Heart right ventricle (tissue), 16 donors: ENCODE measurements around the gene NARF. TPM values are rescaled to one million over a fixed set of nuclear protein-coding genes. Genes with fewer than 3 reads are reported as not detected.
A peak's percentile ranks its signal among the peaks of the same experiment; 100 is the strongest.

ENCODE experiments used
- ATAC-seq, 8 donors: fragments of 200-7000 bp; cut with Tn5 transposase; one replicate each; pipeline ENCODE4 v1.9.1; 2020; ENCODE audit warnings: mild to moderate bottlenecking in 8 of 8, moderate library complexity in 8 of 8, moderate number of reproducible peaks in 1 of 8
- DNase-seq, 2 donors: peaks; one replicate each; pipeline ENCODE4 v3.0.0-alpha.2; 2020
- H3K27ac ChIP-seq, 10 donors: fragments of 200-600 bp; sonication (generic) in 2 of 10; one replicate each; pipeline versions ENCODE4 v1.5.0 to v1.8.0; 2020 to 2022; ENCODE audit warnings: mild to moderate bottlenecking in 3 of 10
- H3K27me3 ChIP-seq, 7 donors: fragments of 200-600 bp; one replicate each; pipeline ENCODE4 v1.8.0; 2021 to 2022; ENCODE audit warnings: mild to moderate bottlenecking in 2 of 7
- H3K36me3 ChIP-seq, 9 donors: fragments of 200-600 bp; sonication (generic) in 1 of 9; one replicate each; pipeline versions ENCODE4 v1.5.0 to v1.8.0; 2020 to 2022; ENCODE audit warnings: mild to moderate bottlenecking in 2 of 9
- H3K4me1 ChIP-seq, 9 donors: fragments of 200-600 bp; sonication (generic) in 1 of 9; one replicate each; pipeline versions ENCODE4 v1.5.0 to v1.8.0; 2020 to 2022; ENCODE audit warnings: mild to moderate bottlenecking in 4 of 9
- H3K4me3 ChIP-seq, 10 donors: fragments of 200-600 bp; sonication (generic) in 2 of 10; one replicate each; pipeline versions ENCODE4 v1.5.0 to v1.8.0; 2020 to 2022; ENCODE audit warnings: mild to moderate bottlenecking in 7 of 10, moderate library complexity in 2 of 10
- H3K9me3 ChIP-seq, 11 donors: fragments of 200-600 bp in 10 of 11; sonication (generic) in 2 of 11; one replicate each; pipeline versions ENCODE4 v1.5.0 to v1.8.0; 2013 to 2022; ENCODE audit warnings: mild to moderate bottlenecking in 2 of 11, control low read depth in 1 of 11, moderate library complexity in 1 of 11
- WGBS, 2 donors: extraction: QIAGEN DNeasy Blood & Tissue Kit; methylation state at CpG; one replicate each; pipeline ENCODE4 v1.1.7; 2013; ENCODE audit warnings: inconsistent platforms in 1 of 2; 5-methylcytosine and 5-hydroxymethylcytosine counted together
- intact Hi-C, 10 donors: fragments of 100-400 bp; cut with DNase I; formaldehyde crosslinking; loops; one replicate each; pipeline versions ENCODE4 v1.11.1 to v1.14.2; 2022
- polyA plus RNA-seq, 2 donors: library from polyadenylated mRNA; stranded (reverse); fragments of 200-250 nt; gene quantifications; one replicate each; pipeline ENCODE4 v1.2.3, GENCODE V29; 2013
- total RNA-seq, 10 donors: library from RNA; stranded (reverse); fragmentation: NEBNext Ultra II Directional in 3 of 10; extraction: Animal tissue kit (Norgen Biotek cat#: 25700) in 3 of 10; gene quantifications; one replicate each; pipeline versions ENCODE4 v1.2.1 to v1.2.4, GENCODE V29; 2021 to 2023
- TF ChIP-seq, protein P1 (sequence below), 9 donors: fragments of 200-600 bp; sonication (generic) in 2 of 9; IDR thresholded peaks; one replicate each; pipeline versions ENCODE4 v1.5.0 to v1.8.0; 2021 to 2022; ENCODE audit warnings: antibody characterized with exemption in 9 of 9, mild to moderate bottlenecking in 5 of 9, moderate library complexity in 1 of 9
- donor health status: Arrhythmogenic right ventricular cardiomyopathy.
- donor health status: ischemic (EF 13 %, LVEDD 7.1; RV severe dilation, severe dysfunction).
- donor health status: healthy with polysubstance abuse.
- donor health status: DM: no; HTN: yes; CAD: no.
- donor health status: DM: no; HTN: no; CAD: no.
- donor health status: ischemic (EF 25% LVEDD 6.9; RV normal size, moderate dysfunction).
- donor health status: ischemic (EF 25% LVEDD 5.7; RV mildly dilated, moderate dysfunction).
- donor health status: healthy.
- donor health status: DM: yes; HTN: yes; CAD: no.
- donor health status: Ischemic cardiomyopathy.
- donor health status: ischemic (EF 35%, LVEDD 5.7; RV mildly dilated, moderate dysfunction).
- donor health status: nonischemic (EF 11% LVEDD 7.7; RV severe dilation, severe dysfunction).
- donor health status: DM: yes; HTN: yes; CAD: no.
- donor health status: PGD.
- donor health status: ischemic (EF 29% LVEDD 5.4; RV normal size, mild dysfunction).
- donor health status: nonischemic (EF 23%, LVEDD 6.1; RV moderate dilation, normal function).

NARF gene
- total and polyA plus RNA-seq, 12 donors, result 48.4 to 179 (median 64.5) TPM

DNA sequence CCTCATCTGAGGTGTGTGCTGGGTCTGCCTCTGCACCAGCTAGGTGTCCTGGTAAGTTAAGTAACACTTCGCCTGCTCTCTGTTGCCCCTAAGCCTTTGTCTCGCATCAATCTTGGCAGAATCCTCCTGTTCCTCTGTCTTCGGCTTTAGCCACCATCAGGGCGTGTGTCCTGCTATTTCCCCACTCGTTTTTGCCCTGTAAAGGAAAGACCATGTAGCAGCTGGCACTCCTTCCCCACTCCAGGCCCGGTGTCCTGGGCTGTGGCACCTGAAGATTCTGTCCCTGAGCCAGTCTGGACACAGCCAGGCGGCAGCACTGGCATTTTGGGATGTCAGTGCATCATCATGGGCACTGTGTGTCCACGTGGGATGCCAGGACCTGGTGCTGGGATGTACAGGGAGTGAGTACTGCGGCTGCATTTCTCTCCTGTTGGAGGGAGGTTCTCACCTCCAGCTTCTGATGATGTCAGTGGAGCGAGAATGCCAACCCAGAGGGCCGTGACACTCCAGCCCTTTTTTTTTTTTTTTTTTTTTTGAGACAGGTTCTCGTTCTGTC lies 34.8 kb downstream of the NARF start:
- TF ChIP-seq, protein P1, sequence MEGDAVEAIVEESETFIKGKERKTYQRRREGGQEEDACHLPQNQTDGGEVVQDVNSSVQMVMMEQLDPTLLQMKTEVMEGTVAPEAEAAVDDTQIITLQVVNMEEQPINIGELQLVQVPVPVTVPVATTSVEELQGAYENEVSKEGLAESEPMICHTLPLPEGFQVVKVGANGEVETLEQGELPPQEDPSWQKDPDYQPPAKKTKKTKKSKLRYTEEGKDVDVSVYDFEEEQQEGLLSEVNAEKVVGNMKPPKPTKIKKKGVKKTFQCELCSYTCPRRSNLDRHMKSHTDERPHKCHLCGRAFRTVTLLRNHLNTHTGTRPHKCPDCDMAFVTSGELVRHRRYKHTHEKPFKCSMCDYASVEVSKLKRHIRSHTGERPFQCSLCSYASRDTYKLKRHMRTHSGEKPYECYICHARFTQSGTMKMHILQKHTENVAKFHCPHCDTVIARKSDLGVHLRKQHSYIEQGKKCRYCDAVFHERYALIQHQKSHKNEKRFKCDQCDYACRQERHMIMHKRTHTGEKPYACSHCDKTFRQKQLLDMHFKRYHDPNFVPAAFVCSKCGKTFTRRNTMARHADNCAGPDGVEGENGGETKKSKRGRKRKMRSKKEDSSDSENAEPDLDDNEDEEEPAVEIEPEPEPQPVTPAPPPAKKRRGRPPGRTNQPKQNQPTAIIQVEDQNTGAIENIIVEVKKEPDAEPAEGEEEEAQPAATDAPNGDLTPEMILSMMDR (IDR thresholded peaks at IDR 0.05), result no peak
- DNase-seq (no peak), ATAC-seq (no peak)
- Histone ChIP-seq H3K27me3 (no peaks in the 10 kb centered on the region), H3K9me3 (no peaks in the 10 kb centered on the region), H3K27ac (no peak overlapping the region), H3K4me1 (peaks cover 10 to 42% (median 15%) of the 10 kb centered on the region in 9 donors), H3K36me3 (peaks cover 0 to 13% (median 3%) of the 10 kb centered on the region in 9 donors), H3K4me3 (no peak overlapping the region)
- WGBS, 2 donors, result 82 to 88% methylated on average over 12 of the region's 12 CpGs
- intact Hi-C loops, result loop anchor here in 4 of 10 donors (5.0 to 10.0 kb wide), 4 partner anchors 51 to 139 kb away; partner anchors contain the start of gene TEX19 (in 1 of the 4)

DNA sequence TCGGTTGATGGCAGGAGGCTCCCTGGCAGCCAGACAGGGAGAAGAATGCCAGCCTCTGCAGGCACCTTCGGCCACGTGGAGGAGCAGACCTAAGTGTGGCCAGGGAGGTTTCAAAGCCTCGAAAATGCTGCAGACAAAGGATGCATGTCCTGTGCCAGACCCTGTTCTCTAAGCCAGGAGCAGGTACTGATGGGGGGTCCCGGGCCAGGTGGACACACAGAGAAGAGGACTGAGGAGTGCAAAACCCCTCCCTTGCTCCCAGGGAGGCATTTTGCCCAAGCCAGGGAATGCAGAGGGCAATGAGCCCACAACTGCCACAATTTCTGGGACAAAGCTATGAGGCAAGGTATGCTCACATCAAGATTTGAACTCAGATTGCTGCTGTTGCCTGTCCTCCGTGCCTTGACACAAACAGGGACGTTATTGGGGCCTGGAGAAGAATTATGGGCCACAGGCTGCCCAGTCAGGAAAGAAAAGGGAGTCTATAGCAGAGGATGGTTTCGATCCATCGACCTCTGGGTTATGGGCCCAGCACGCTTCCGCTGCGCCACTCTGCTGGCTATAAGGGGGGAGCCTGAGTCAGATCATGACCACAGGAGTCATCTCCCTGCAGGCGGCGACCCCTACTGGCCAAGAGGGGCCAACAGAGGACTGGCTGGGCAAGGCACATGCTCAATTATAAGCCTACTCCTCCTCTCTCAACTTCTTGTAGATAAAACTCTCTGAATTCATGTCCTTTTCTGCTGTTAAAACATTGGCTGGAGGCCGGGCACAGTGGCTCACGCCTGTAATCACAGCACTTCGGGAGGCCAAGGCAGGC lies 35.9 kb downstream of the NARF start:
- WGBS, 2 donors, result 5 to 7% methylated on average over 17 of the region's 17 CpGs
- TF ChIP-seq, protein P1 (IDR thresholded peaks at IDR 0.05), result peak; percentile 84 to 97 (median 92)
- peak; percentile 86 to 92 for DNase-seq
- Histone ChIP-seq H3K4me3 (peak overlapping the region in 4 of 10 donors; percentile 5 to 19 (median 14)), H3K9me3 (no peaks in the 10 kb centered on the region), H3K27ac (peak overlapping the region in 7 of 10 donors; percentile 0 to 62 (median 39)), H3K27me3 (no peaks in the 10 kb centered on the region), H3K4me1 (peaks cover 6 to 31% (median 15%) of the 10 kb centered on the region in 9 donors), H3K36me3 (peaks cover 0 to 1% (median 0%) of the 10 kb centered on the region in 9 donors)
- ATAC-seq, result peak; percentile 82 to 92 (median 86)
- intact Hi-C loops, result loop anchor here in 6 of 10 donors (5.0 to 10.0 kb wide), 6 partner anchors 37 to 142 kb away; partner anchors contain the start of genes NARF (in 1 of the 6) and TEX19 (in 1 of the 6)

DNA sequence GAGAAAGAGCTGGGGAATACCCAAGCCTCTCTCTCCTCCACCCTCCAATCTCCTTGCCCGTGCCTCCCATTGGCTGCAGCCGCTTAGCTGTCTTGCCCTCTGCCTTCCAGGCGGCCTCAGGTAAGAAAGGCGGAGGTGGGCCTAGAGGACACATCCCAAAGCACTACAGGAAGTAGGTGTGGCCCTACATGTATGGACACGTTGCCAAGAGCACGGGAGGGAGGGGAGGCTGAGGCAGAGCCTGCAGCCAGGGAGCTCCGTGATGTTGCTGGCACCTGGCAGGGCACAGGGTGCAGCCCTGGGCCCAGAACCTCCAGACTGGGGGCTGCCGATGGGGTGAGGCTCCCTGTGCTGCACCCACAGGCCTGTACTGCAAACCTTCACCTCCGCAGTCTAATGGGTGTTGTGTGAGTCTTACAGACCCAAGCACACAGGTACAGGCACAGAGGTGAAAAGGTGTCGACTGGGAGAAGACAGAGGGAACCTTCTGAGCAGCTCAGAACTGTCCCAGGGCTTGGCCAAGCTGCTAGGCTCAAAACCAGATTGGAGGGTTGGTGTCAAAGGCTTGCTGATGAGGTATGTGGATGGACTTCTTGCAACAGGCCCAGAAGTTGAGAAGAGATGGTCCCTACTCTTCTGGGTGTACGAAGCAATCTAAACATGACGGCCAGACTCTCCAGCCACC lies 37.4 kb downstream of the NARF start:
- TF ChIP-seq, protein P1 (IDR thresholded peaks at IDR 0.05), result no peak
- Histone ChIP-seq H3K27ac (peak overlapping the region in 4 of 10 donors; percentile 74 to 84 (median 82)), H3K4me1 (peaks cover 6 to 30% (median 15%) of the 10 kb centered on the region in 9 donors), H3K4me3 (peak overlapping the region in 2 of 10 donors; percentile 62 to 75), H3K36me3 (no peaks in the 10 kb centered on the region), H3K9me3 (no peaks in the 10 kb centered on the region), H3K27me3 (no peaks in the 10 kb centered on the region)
- DNase-seq (no peak), ATAC-seq (no peak)
- intact Hi-C loops, result loop anchor here in 6 of 10 donors (5.0 to 10.0 kb wide), 6 partner anchors 39 to 144 kb away; partner anchors contain the start of genes NARF (in 1 of the 6) and TEX19 (in 1 of the 6)
- 68 to 76% methylated on average over 12 of the region's 12 CpGs for WGBS, 2 donors
